HG03280 (cell line): ENCODE measurements around the gene NAA60.
A peak's percentile ranks its signal among the peaks of the same experiment; 100 is the strongest.

Experiments
- ATAC-seq: cut with Tn5 transposase; IDR thresholded peaks from one replicate; pipeline ENCODE4 v1.9.1; 2021; ENCODE audit warnings: mild to moderate bottlenecking, moderate library complexity; ENCODE audit not compliant: unreplicated experiment

Gene NAA60

DNA sequence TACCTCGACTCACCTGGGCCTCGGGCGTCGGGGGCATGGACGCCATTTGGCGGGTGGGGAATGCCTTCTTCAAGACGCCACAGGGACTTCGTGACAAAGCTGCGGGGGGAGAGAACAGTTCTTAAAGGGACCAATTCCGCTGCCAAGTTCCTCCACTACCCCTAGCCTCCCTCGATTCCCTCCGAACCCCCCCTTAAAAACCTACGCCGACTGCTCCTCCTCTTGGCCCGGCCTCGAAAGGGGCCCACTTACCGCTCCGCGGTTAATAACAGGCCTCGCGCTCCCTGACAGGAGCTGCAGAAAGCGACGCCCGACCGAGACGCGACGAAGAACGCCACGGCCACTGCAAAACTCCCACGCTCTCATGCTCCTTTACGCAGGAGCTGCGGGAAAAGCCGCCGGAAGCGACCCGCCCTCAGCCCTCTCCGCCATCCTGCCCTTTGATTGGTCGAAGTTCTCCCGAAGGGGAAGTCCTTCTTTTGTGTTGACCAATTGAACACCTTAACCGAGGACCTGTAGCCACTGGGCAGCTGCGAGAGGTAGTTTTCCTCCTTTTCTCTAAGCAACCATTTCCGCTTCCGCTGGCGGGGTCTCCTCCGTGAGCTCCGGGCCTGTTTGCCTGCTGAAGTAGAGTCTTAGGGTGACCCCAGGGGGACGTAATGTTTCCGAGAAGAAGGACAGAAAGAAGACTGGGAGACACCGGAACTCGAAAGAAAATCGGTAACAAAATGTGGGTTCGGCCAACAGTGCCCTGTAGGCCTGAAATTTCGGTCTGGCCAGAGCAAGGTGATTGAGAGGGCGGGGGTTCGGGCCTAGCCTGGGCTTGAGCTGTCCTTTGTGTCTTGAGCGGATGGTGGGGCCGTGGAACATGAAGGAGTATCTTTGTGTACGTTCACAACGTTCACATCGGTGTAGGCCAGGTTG is at the start of gene NAA60, which contains the start of gene ZNF597:
NAA60 (plus strand) TSS at position 573 of the 924 bp plus-strand sequence. CDS start 32,548 bp downstream, outside the sequence.
ZNF597 (minus strand) TSS at position 397 of the 924 bp plus-strand sequence; CDS start at position 46, 351 bp downstream.
- ATAC-seq: peak; percentile 91

DNA sequence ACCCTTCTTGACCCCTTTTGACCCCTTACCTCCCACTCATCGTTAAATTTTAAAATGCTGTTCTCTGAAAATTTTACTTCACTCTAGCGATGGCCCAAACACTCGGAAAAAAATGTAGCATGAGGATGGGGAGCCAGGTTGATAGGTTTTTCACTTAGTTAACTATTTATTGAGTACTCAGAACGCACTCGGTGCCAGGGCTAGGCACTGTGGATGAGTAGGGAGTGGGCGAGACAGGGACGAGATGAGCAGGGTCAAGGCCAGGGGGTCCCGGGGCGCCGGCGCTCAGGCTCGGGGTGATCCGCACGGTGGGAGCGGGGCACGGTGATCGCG is 43.1 kb upstream of the NAA60 start:
- no peak for ATAC-seq

GRCh38 chr16:3400779-3401688 is 42.4 kb upstream of the NAA60 start, which contains the start of the genes ZNF174 and ZSCAN32:
Gene ZNF174, plus strand, starts transcription at chr16:3401215. Its CDS starts 790 bp downstream, at chr16:3402005.
Gene ZSCAN32, minus strand, starts transcription at chr16:3401004. Its CDS starts 3,447 bp downstream, at chr16:3397557.
- peak; percentile 94 for ATAC-seq

DNA sequence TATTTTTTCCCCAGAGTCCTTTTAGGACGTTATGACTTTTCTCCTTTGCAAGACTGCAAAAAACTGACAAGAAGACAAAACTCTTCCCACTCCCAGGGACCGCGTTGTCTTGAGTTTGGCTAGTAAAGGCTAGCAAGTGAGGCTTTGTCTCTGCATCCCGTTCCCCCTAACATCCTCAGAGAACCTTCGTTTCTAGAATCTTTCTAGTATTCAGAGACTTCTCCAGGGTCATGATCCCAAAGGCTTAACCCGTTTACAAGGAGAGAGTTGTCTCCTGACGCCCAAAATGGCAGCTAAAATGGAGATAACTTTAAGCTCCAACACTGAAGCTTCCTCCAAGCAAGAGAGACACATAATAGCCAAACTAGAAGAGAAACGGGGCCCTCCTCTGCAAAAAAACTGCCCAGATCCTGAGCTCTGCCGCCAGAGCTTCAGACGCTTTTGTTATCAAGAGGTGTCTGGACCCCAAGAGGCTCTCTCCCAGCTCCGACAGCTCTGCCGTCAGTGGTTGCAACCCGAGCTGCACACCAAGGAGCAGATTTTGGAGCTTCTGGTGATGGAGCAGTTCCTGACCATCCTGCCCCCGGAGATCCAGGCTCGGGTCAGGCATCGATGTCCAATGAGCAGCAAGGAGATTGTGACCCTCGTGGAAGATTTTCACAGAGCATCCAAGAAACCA is 41.6 kb upstream of the NAA60 start:
- ATAC-seq: no peak

DNA sequence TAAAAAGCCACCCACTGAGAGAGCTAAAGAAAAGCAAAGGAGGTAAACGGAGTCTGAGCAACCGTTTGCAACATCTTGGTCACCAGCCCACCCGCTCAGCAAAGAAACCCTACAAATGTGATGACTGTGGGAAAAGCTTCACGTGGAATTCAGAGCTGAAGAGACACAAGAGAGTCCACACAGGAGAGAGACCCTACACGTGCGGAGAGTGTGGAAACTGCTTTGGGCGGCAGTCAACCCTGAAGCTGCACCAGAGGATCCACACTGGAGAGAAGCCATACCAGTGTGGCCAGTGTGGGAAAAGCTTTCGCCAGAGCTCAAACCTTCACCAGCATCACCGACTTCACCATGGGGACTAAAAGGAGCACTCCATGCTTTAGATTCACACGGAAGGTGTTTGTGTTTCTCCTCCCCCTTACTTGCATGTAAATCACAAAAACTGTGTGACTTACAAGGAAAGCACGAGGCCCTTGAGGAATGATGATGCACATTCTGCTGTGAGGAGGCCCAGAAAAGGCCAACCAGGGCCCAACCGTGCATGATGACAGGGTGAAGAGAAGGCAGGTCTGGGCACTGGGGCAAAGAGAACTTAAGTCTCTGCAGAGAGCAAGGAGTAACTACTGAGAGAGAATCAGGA is 34.8 kb upstream of the NAA60 start:
- ATAC-seq: no peak

DNA sequence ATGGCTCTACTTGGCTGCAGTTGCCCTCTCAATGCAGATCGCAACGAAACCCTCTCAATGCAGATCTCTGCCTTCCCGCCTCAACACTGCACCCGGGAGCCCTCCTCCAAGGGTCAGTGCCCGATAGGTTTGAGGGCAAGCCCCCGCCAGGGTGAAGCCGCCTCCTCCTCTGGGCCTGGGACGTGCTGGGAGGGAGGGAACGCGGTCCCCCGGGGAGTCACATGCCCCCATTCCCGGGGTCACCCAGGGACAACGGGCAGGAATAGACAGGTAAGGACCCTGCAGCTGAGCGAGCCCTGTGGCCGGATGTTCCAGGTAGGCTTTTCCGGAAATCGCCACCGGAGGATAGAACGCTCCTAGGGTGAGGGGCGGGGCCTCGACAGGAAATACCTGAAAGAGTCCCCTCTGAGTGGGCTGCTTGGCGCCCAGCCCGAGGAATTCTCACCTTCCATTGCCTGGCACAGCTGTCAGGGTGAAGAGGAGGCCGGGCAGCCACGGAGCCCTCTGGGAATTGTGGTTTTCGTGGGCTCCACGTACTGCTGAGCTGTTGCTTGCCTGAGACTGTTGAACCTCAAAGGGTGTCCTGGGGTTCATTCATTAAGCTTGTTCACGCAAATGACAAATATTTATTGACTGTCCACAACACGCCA is 29.6 kb upstream of the NAA60 start:
- no peak for ATAC-seq

GRCh38 chr16:3431779-3432219 is 11.7 kb upstream of the NAA60 start:
- no peak for ATAC-seq

DNA sequence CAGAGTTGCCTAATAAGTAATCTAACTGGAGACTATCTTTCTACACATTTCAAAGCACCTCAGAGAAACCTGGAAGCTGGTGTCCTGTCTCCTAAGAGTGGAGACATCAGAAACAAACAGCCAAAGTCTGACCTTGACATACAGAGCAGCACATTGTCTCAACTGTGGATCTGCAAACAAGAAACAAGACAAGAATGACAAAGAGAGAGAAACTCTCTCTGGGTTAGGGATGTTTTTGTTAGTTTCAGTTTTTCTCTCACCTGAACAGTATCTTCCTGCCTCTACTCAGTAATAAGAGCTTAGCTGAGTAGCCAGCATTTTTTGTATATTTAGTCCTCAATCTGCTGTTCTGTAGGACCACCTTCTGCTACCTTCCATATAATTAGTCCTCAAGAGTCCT is 9.1 kb upstream of the NAA60 start:
- ATAC-seq: no peak

- ATAC-seq: no peak
These were observed 3.8 kb upstream of the NAA60 start for GRCh38 chr16:3439637-3440036.

GRCh38 chr16:3444032-3444388 is 530 bp downstream of the NAA60 start:
- ATAC-seq: no peak

GRCh38 chr16:3454093-3454492 is 10.6 kb downstream of the NAA60 start:
- no peak for ATAC-seq

DNA sequence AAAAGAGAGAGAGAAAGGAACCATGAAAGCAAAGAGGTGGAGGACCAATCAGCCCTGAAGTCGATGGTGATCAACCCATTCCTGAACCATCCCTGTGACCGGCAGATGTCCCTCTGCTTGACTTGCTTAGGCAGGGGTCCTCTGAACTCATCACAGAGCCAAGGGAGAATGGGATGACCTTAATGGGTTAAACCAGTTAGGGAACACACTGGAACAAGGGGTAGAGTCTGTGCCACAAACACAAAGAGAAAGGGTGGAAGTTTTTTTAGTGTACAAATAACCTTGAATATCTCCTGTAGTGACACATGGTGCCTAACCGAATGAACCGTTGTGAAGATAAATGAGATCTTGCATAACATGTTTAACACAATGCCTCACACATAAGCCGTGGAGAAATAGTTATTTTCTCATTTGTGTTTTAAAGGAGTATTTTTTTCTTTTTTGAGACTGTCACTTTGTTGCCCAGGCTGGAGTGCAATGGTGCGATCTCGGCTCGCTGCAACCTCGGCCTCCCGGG is 11.2 kb downstream of the NAA60 start:
- no peak for ATAC-seq

DNA sequence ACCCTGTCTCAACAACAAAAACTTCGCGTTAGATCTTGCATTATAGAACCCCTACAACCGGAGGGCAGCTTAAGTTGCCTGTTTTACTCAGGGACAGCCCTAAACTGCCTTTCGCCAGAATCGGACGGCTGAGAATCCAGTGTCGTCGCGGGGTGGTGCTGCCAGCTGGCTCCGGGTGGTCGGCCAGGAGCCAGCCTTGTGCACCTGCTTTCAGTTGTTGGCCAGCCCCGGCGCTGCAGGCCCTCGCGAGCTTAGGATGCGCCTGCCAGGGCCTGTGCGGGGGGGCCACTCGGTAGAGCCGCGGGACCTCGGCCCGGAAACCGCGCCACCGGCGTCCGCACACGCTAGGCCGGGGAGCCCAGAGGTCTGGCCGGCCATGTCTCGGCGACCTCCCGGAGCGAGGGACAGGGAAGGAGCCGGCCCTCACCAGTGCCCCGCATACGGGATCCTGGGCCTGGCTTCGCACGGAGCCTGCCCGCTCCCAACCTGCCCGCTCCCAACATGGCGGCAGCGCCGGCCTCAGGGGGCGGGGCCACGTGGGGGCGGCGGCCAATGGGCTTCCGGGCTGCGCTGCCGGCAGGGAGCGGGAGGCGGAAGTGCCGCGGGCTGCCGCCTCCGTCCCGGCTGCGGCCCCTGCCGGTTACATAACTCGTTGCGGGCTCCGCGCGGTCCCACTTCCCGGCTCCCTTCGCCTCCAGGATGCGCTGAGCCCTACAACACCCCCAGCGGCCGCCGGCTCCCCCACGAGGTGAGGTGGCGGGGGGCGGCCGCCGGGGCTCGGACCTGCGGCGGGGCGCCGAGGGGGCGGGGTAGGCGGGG is 14.2 kb downstream of the NAA60 start:
- peak; percentile 80 for ATAC-seq

GRCh38 chr16:3458278-3458851 is 14.9 kb downstream of the NAA60 start:
- ATAC-seq: peak; percentile 10

- no peak for ATAC-seq
These were observed 15.4 kb downstream of the NAA60 start for GRCh38 chr16:3458852-3459361.

- no peak for ATAC-seq
These were observed 16.1 kb downstream of the NAA60 start for GRCh38 chr16:3459401-3460090.

GRCh38 chr16:3460121-3460520 is 16.6 kb downstream of the NAA60 start:
- ATAC-seq: no peak

DNA sequence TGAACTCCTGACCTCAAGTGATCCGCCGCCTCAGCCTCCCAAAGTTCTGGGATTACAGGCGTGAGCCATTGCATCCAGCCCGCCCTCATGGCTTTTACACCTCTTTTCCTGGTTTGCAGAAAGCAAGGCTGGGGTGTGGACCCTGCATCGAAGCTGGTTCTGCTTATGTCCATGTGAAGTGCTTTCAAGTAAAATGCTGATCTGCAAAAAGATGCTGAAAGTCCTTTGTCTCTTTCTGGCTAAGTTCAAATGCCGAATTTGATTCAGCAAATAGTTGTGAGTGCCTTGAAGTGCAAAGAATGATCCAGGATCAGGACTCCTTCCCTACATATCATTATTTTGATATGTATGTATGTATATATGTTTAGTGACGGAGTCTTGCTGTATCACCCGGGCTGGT is 17.1 kb downstream of the NAA60 start:
- no peak for ATAC-seq
